SK-N-MC (cell line): ENCODE data around the gene FCER2.
"Not testable (repeated sequence)": the region's sequence is repeated elsewhere in the genome, so short reads cannot be mapped to it uniquely, and the experiment has no call there.

Source experiments
- DNase-seq: peaks from one replicate; pipeline ENCODE4 v3.0.0-alpha.2; 2011; ENCODE audit warnings: low read depth, low spot score
- H3K27ac ChIP-seq: fragments of 200-600 bp; sonication (generic); 2 replicates; pipeline ENCODE4 v1.5.1; 2016; ENCODE audit warnings: mixed run types
- H3K36me3 ChIP-seq: fragments of 200-600 bp; sonication (generic); 2 replicates; pipeline ENCODE4 v1.6.1; 2017; ENCODE audit warnings: antibody characterized with exemption, low read length, mixed read lengths; ENCODE audit not compliant: insufficient read depth
- H3K4me3 ChIP-seq: fragments of 200-600 bp; sonication (generic); 2 replicates; pipeline ENCODE4 v1.5.1; 2016
- H3K9ac ChIP-seq: fragments of 200-600 bp; sonication (generic); 2 replicates; pipeline ENCODE4 v1.8.0; 2017; ENCODE audit warnings: mixed run types, mixed read lengths; ENCODE audit not compliant: insufficient read length
- H3K9me3 ChIP-seq: fragments of 200-600 bp; sonication (generic); 2 replicates; pipeline ENCODE4 v1.6.1; 2017; ENCODE audit warnings: low read depth, mild to moderate bottlenecking, antibody characterized with exemption, low read length, moderate library complexity, mixed read lengths
- EZH2 ChIP-seq: fragments of 200-600 bp; sonication (generic); IDR thresholded peaks from one replicate; pipeline ENCODE4 v1.6.1; 2017; ENCODE audit warnings: antibody characterized with exemption
- FOXP2 ChIP-seq: optimal IDR thresholded peaks from 2 replicates; pipeline ENCODE3; 2011; ENCODE audit warnings: mild to moderate bottlenecking, moderate library complexity; ENCODE audit not compliant: insufficient read depth; ENCODE audit errors: extremely low read length, control extremely low read depth
- POLR2AphosphoS5 ChIP-seq: IDR thresholded peaks from 2 replicates; pipeline ENCODE4 v1.6.1; 2012; ENCODE audit warnings: mild to moderate bottlenecking, low read depth, low read length, borderline replicate concordance

FCER2 gene

DNA sequence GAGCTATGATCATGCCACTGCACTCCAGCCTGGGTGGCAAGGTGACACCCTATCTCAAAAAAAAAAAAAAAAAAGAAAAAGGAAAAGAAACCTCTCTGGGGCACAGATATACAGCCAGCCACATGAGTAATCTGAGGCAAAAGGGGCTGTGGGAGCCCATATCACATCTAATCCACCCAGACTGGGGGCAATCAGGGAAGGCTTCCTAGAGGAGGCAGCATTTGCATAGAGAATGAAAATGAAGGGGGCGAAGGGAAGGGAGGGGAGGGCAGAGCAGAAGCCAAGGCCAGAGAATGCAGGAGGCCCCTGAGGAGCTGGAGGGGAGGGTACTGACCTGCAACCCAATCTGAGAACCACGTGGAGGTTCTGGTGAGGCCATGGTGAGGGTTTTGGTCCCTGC lies 51.8 kb downstream of the FCER2 start:
- no peak overlapping the region for H3K9ac ChIP-seq
- no peak for DNase-seq
- no peaks in the 10 kb centered on the region for H3K9me3 ChIP-seq
- H3K36me3 ChIP-seq: no peaks in the 10 kb centered on the region
- no peak overlapping the region for H3K4me3 ChIP-seq
- no peak overlapping the region for H3K27ac ChIP-seq
- TF ChIP-seq POLR2AphosphoS5: no peak
- TF ChIP-seq FOXP2: no peak
- TF ChIP-seq EZH2: no peak

- TF ChIP-seq EZH2: no peak
- TF ChIP-seq FOXP2: no peak
- no peak for TF ChIP-seq POLR2AphosphoS5
- Histone ChIP-seq H3K36me3 (no peaks in the 10 kb centered on the region), H3K9me3 (no peaks in the 10 kb centered on the region), H3K9ac (no peak overlapping the region), H3K27ac (no peak overlapping the region), H3K4me3 (no peak overlapping the region)
- no peak for DNase-seq
These were observed 53.5 kb downstream of the FCER2 start for GRCh38 chr19:7648265-7649014.

- DNase-seq: no peak
- no peaks in the 10 kb centered on the region for H3K9me3 ChIP-seq
- H3K36me3 ChIP-seq: no peaks in the 10 kb centered on the region
- H3K4me3 ChIP-seq: no peak overlapping the region
- no peak overlapping the region for H3K27ac ChIP-seq
- no peak for TF ChIP-seq EZH2
- TF ChIP-seq FOXP2: no peak
- no peak for TF ChIP-seq POLR2AphosphoS5
- no peak overlapping the region for H3K9ac ChIP-seq
These were observed 54.8 kb downstream of the FCER2 start for GRCh38 chr19:7647156-7647555.

- no peak for DNase-seq
- Histone ChIP-seq H3K27ac (no peak overlapping the region), H3K4me3 (no peak overlapping the region), H3K9me3 (no peaks in the 10 kb centered on the region), H3K36me3 (no peaks in the 10 kb centered on the region), H3K9ac (no peak overlapping the region)
- TF ChIP-seq POLR2AphosphoS5 (no peak), EZH2 (no peak), FOXP2 (no peak)
These were observed 55.6 kb downstream of the FCER2 start for GRCh38 chr19:7646426-7646700.

DNA sequence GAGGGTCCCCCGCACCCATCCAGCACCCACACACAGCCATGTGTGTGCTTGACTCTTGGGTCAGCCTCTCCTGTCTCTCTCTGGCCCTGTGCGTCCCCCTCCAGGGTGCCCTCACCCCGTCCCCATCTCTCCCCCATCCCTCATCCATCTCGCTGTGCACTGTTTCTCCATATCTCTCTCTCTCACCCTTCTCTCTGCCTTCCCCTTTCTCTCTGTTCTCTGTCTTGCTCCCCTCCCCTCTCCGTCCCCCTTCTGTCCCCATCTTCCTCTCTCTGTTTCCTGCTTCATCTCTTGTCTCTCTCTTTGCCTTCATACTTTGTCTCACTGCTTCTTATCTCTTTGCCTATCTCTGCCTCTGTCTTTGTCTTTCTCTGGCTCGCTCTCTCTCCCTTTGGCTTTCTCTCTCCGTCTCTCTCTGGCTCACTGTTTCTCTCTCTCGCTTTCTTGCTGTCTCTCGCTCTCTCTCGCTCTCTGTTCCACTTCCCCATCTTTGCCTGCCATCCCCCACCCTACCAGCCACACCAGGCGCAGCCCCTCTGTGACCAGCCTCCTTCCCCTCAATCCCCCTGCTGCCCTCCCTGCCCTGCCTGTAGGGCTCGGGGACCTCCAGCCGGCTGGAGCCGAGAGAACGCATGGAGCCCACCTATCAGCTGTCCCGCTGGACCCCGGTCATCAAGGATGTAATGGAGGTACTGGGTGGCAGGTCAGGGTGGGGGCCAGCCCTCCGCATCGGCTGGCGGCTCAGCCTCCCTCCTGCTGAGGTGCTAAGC lies 56.1 kb downstream of the FCER2 start:
- DNase-seq: no peak

DNA sequence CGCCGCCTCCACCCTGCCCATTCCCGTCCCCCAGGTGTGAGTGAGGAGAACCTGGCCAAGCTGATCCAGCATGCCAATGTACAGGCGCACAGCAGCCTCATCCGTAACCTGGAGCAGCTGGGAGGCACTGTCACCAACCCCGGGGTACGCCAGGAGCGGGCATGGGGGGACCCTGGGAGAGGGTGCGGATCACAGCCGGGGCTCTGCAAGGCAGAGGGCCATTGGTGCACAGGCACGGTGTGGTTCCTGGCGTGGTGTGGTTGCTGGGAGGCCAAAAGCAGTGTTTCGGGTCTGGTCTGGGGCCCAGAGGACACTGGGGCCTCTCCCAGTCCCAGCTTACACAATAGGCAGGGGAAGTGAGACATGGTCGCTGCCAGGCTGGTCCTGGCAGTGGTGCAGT lies 56.8 kb downstream of the FCER2 start:
- no peak for DNase-seq
- Histone ChIP-seq H3K4me3 (no peak overlapping the region), H3K27ac (no peak overlapping the region), H3K9ac (no peak overlapping the region), H3K9me3 (no peaks in the 10 kb centered on the region), H3K36me3 (no peaks in the 10 kb centered on the region)
- TF ChIP-seq EZH2 (no peak), FOXP2 (no peak), POLR2AphosphoS5 (no peak; the same call in 1 of the 2 replicates)

More for the DNA sequence above, 56.1 kb downstream of the FCER2 start:
- no peak for TF ChIP-seq POLR2AphosphoS5
- TF ChIP-seq FOXP2: no peak
- TF ChIP-seq EZH2: no peak
- H3K27ac ChIP-seq: no peak overlapping the region
- H3K4me3 ChIP-seq: no peak overlapping the region
- no peak overlapping the region for H3K9ac ChIP-seq
- H3K9me3 ChIP-seq: no peaks in the 10 kb centered on the region
- H3K36me3 ChIP-seq: no peaks in the 10 kb centered on the region

DNA sequence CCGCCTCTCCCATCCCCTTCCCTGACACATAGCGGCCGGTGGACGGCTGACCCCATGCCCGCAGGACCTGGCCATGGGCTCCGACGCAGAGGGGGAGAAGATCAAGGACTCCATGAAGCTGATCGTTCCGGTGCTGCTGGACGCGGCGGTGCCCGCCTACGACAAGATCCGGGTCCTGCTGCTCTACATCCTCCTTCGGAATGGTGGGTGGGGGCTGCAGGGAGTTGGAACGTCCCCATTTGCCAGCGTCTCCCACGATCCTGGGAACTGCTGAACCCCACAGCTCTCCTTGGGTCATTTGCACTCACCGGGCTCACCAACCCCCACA lies 57.4 kb downstream of the FCER2 start:
- Histone ChIP-seq H3K9ac (no peak overlapping the region), H3K36me3 (no peaks in the 10 kb centered on the region), H3K4me3 (no peak overlapping the region), H3K9me3 (no peaks in the 10 kb centered on the region), H3K27ac (no peak overlapping the region)
- TF ChIP-seq EZH2: no peak
- no peak for TF ChIP-seq POLR2AphosphoS5
- no peak for TF ChIP-seq FOXP2
- no peak for DNase-seq

- not testable (repeated sequence) for H3K9me3 ChIP-seq, H3K27ac ChIP-seq, H3K9ac ChIP-seq, DNase-seq, H3K36me3 ChIP-seq, H3K4me3 ChIP-seq
These were observed 58.0 kb downstream of the FCER2 start for GRCh38 chr19:7643629-7644549.
